NCI-H524 (cell line): Measurements from ENCODE around the gene MRPL23.
"Not testable (repeated sequence)": the region's sequence is repeated elsewhere in the genome, so short reads cannot be mapped to it uniquely, and the experiment has no call there.

Experiments
- DNase-seq, 2 experiments: peaks; one replicate each; lab custom pipeline; 2025; lab: John Stamatoyannopoulos, UW

The MRPL23 gene

DNA sequence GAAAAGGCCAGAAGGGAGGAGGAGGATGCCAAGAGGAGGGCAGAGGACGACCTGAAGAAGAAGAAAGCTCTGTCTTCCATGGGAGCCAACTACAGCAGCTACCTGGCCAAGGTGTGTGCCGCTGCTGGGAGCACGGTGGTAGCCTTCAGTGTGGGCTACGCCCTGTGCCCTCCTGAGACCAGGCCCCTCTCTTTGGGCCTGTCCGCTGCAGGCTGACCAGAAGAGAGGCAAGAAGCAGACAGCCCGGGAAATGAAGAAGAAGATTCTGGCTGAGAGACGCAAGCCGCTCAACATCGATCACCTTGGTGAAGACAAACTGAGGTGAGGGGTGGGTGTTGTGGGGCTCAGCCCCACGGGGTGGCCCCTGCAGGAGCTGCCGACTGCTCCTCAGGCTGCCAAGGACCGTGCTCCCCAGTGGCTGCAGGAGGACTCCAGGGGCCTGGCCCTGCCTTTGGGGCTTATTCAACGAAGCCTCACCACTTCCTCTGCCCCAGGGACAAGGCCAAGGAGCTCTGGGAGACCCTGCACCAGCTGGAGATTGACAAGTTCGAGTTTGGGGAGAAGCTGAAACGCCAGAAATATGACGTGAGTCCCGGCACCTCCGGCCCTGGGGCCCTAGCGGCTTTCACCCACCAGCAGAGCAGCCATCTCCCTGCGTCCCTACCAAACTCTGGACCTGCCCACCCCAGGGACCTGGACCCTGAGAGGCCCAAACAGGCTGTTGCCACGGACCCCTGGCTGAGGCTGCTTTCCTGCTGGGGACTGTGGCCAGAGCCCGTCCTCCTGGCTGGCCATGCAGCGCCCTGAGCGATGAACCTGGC, 12.6 kb upstream of the MRPL23 start:
- DNase-seq = no peak

DNA sequence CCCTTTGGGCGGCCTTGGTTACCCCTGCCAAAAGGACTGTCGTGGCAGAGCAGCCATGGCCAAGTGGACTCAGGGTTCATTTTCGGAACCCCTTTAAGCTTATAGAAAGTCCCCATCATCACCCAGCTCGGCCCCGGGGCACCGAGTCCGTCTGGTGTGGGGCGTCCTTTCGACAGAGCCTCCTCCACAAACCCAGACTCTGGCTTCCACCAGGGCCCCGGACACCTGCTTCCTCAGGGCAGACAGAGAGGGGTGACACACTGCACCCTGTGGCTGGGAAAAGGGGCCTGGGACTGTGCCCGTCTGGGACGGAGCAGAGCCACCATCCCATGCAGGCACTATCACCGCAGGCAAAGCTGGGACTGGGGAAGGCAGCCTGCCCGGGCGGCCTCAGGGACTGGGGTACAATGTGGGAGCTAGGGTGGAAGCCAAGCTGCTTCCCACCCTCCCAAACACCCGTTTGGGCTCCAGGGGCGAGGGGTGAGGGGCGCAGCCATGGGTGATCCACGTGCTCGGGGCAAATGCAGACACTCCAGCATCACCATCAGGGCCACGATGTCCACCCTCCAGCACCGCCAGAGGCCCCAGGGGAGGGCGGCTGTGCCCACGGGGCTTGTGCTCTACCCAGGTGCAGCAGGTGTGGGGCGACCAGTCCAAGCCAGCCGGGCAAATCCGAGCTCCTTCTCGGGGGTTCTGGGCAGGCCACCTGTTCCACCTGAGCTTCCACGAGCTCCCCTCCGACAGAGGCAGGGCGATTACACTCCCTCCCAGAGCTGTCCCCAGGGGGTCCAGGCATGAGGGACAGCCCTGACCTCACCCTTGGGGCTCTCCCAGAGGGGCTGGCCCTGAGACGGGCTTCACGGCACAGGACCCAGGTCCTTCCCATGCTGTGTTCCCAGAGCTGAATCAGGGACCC, 11.7 kb upstream of the MRPL23 start:
- no peak for DNase-seq

DNA sequence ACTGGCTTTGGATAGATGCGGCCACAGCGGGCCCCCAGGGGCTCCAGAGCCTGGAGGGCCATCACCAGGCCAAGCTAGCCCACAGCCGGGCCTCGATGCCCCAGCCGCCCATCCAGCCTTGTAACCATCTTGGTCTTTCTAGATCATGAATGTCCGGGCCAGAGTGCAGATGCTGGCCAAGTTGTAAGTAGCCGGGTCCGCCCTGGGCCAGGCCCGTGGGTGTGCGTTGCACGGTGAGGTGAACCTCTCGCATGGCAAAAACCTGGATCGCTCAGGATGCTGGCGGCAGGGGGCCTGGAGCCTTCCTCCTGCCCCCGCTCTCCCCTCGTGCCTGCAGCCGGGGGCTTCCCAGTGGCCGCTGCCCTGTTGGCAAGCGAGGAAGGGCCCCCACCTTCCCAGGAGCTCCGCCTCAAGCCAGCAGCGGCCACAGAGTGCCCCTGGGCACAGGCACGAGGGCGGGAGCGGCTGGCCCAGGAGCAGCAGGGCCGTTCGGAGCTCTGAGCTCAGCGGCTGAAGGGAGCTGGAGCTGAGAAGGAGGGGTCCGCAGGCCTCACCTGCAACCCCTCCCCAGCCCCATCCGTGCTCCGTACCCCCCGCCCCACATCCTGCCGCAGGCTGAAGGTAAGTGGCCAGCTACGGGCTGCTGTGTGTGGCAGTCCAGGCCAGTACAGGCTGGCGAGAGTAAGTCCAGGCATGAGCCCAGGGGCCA, 10.9 kb upstream of the MRPL23 start:
- no peak for DNase-seq

DNA sequence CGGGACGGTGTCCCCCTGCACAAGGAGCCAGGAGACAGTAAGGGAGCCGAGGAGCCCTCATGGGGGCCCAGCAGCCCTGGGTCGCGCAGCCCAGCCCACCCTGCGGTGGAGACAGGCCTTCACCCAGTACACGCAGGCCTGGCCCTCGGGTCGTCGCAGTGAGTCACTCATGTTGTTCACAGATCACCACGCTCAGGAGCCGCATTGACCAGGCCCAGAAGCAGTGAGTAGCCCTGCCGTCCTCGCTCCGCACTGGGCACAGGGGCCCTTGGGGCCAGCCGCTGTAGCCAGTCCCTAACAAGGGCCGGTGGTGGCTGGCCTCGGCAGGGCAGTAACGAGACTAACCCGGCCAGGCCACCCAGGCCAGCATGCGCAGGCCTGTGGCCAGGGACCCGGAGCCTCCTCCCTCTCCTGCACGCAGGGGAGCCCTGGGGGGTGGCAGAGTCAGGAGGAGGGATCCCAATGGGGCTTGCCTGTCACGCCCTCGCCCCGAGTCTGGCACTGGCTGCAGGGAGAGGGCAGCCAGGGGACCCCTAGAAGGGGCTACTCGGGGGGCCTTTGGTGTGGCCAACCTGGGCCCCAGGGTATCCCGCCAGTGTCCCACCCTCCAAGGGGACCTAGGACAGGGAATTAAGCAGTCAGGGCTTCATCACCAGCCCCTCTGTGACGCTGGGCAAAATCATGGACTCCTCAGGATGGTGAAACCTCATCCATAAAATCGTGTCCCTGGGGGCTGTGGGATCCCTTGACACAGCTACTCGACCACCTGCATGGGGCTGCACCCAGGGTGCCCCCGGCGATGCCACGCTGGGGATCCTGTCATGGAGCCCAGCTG, 10.1 kb upstream of the MRPL23 start:
- DNase-seq = no peak

DNA sequence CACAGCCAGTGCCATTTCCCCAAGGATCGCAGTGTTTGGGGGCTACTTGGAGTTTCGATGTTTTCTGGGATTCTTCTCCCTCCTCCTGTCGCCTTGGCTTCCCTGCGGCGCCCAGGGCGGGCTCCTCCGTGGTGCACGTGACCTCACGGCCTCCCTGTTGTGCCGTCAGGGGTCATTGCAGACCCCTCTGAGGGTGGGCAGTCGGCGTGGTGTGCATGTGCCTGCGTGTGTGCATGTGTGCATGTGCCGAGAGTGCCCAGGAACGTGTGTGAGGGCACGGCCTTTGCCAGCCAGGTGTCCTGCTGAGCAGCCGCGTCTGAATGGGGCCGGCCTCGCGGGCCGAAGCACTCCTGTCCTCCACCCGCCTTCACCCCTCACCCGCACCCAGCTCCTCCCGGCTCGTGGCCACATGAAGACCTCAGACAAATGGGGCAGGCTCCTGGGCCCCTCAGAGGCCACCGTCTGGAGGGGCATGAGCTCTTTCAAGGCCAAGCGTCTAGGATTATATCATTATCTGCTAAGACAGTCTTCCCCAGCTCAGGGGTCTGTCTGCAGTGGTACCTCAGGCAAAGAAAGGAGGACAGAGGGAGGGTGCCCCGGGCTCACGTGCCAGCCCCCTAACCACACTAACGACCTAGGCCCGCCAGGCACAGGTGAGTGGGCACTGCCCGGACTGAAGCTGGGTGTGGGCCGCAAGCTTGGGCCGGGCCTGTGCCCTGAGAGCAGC, 9.4 kb upstream of the MRPL23 start:
- no peak for DNase-seq

DNA sequence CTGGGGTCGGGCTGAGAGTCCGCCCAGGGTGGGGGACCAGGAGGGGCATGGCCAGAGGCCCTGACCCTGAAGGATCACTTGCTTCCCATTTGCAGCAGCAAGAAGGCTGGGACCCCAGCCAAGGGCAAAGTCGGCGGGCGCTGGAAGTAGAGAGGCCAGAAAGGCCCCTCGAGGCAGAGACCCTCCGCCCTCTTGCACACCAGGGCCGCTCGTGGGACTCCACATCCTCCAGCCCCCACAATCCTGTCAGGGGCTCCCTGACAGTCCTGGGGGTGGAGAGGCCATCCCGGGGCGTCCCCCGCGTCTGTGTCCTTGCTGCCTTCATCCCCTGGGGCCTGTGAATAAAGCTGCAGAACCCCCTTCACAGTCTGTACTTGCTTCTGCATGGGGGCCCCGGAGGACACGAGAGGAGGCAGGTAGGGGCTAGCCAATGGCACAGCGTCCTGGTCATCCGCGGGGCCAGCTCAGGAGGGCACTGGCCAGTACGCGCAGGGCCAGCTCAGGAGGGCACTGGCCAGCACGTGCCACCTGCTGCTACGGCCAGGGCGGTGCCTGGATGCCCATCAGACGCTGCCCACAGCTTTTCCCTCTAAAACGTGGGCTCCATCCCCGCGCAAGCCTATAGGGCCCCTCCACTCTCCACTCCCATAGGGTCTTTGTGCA, 8.7 kb upstream of the MRPL23 start:
- no peak for DNase-seq

DNA sequence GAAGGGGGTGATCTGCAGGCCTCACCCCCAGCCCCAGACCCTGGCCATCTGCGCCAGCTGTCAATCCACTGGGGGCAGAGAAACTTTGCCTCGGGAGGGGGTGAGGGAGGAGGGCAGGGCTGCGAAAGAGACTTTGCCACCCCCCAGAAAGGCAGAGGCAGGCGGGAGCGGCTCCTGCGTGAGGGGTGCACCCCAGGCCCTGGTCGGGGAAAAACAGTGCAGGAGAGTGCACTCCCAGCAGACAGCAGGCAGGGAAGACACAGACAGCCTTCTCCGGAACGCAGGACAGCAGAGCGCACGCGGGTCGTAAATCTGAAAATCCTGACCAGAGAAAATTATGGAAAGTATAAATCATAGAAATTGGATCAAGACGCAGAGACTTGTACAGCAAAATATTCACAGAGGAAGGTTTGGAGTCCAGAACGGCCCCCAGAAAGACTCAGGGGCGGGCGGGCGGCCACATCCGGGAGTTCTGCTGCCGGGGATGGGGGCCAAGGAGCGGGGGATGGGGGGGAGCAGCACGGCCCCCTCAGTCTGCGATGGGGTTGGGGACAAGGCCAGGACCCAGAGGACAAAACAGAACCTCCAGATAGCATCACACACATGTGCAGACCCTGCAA, 8.0 kb upstream of the MRPL23 start:
- no peak for DNase-seq

DNA sequence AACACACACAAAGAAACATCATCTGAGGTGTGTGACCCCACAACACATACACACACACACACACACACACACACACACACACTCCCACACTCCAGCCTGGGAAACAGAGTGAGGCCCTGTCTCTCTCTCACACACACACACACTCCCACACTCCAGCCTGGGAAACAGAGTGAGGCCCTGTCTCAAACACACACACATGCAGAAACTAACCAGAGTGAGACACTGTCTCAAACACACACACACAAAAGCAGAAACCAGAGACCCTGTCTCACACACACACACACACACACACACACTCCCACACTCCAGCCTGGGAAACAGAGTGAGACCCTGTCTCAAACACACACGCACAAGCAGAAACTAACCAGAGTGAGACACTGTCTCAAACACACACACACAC, 7.3 kb upstream of the MRPL23 start:
- not testable (repeated sequence) for DNase-seq

DNA sequence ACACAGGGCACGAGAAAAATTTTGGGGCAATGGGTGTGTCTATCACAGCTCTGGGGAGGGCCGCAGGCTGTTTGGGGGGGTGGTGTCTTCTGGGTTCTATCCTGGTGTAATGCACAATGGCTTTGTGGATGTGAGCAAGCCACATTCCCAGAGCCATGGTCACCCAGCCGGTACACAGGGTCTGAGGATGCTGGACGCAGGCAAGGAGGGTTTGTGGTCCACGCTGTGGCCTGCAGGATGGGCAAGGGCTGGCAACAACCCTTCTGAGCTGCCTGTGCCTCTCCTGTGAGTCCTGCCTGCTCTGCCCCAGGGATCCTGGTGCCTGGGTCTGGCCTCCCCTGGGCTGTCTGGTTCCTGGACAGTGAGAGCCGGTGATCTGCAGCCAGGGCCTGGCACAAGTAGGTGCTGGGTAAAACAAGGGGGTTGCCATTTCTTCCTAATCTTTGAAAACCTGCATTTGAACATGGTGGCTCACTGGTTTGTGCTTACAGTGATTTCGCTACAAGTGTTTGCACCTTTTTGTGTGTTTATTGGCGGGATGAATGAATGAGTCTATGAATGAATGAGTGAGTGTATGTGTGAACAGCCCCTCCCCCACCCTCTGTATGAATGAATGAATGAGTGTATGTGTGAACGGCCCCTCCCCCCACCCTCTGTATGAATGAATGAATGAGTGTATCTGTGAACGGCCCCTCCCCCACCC, 4.4 kb upstream of the MRPL23 start:
- no peak for DNase-seq

DNA sequence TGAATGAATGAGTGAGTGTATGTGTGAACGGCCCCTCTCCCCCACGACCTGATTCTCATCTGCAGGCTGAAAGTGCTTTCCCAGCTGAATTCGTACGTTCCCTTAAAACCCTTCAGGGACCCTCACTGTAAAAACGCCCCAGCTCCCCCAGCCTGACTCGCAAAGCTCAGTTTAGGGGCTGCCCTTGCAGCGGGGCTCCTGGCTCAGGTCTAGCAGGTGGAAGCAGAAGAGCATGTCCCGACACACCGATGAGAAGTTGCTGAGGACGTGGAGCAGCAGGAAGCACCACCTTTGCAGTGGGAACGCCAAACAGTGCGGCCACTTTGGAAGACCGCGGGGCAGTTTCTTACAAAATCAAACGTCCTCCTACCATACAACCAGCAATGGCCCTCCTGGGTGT, 3.6 kb upstream of the MRPL23 start:
- no peak for DNase-seq

DNA sequence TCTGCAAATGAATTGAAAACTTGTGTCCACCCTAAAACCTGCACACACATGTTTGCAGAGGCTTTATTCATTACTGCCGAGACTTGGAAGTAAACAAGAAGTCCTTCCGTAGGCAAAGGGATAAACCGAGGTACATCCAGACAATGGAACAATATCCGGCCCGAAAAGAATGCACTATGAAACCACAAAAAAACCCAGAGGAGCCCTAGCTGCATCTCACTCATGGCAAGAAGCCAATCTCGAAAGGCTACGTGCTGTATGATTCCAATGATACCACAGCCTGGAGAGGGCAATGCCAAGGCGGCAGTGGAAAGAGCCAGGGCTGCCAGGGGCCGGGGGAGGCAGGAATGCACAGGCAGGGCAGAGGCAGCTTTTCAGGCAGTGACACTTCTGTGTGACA, 3.2 kb upstream of the MRPL23 start:
- no peak for DNase-seq

DNA sequence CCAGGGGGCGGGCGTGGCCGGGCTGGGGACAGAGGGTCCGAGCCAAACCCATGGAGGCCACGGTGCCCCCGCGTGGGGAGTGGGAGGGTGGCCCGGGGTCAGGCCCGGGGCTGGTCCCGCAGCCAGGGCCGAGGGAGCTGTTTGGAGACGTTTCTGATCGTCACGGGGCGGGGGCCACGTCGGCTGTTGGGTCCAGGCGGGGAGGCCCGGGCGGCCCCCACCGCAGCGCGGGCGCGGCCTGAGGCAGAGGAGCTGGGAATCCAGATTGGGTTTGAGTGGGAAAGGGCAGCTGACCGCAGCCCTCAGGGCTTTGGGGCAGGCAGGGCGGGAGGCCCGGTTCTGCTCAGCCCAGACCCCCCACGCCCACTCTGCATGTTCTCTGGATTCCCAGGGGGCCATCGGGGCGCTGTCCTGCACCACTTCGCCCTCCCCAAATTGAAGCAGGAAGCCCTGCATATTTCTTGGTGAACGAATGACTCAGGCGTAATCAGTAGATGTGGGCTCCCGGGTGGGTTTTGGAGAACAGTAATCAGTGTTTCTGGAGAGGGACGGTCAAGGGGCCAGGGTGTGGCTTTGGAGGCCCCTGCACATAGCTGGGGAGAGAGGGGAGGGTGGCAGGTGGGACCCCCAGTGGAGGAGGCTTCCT, 583 bp downstream of the MRPL23 start:
- DNase-seq = no peak

DNA sequence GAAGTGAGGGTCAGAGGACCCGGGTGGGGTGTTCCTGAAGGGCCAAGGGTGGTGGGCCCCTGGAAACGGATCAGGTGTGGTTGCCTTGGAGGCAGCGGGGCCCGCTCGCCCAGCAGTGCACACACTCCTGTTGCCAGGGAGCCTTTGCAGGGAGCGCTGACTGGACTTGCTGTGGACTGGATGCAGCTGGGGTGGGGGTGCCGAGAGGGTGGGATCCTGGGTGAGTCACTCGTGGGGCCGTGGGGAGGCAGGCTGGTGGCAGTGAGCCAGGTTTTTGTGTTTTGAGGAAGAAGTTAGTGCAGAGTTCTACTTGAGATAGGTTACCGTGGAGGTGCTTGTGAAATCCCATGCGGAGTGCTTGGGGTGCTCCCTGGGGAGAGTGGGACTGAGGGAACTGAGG, 1.3 kb downstream of the MRPL23 start:
- DNase-seq = no peak

DNA sequence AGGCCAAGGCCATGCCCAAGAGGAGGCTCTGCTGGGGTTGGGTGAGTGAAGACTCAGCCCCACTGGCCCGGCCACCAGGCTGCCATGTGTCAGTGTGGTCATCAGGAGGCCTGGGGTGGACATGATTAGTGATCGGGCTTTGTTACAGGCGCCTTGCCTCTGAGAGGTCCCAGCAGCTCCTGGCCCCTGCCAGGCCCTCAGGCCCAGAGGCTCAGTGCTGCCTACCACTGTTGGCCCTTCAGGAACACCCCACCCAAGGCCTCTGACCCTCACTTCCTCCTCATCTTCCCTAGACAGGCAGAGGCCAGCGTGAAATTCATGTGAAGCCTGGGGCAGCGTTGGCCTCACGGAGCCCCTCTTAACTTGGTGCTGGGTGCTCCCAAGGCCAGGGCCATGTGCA, 2.2 kb downstream of the MRPL23 start:
- no peak for DNase-seq

DNA sequence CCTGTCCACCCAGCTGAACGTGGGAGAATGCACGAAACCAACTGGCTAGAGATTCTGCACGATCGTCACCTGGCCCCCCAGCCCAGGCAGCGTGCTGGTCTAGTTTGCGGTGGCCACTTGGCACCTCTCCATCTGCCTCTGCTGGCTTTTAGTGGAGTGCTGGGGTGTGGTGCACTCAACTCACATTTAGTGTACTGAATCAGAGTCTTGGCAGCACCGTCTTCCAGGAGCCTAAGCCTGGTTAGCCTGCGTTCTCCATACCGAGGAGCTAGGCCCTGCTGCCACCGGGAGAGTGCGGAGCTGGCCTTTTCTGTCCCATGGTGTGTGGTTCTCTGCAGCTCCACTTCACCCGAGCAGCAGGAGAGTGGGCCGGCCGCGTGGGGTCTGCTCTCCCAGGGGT, 2.8 kb downstream of the MRPL23 start:
- no peak for DNase-seq

DNA sequence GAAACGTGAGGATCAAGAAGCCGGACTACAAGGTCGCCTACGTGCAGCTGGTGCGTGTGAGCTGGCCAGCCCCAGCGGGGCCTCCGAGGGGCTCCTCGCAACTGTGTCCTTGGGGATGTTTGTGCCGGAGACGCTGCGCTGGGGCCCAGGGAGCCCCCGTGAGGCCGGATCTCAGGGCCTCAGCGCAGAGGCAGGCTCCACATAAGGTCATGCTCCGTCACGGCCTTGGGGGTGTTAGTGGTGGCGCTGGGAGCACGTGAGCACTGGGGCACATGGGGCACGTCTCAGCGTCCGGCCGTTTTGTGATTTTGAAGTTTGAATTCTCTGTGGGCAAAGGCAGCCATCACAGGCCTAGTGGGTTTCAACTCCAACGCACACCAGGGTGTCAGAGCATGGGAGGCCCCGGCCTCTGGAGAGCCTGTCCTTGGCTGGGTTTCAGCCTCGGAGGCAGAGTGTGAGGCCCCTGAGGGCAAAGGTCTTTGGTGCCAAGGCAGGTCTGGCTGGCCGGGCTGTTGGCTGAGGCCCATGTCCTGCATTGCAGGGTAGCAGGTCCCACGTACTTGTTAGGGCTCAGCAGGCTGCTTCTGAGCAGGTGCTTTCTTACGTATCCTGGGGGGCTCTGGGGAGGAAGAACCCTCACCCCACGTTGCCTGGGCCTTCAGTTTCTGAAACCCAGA, 5.8 kb downstream of the MRPL23 start:
- no peak for DNase-seq

DNA sequence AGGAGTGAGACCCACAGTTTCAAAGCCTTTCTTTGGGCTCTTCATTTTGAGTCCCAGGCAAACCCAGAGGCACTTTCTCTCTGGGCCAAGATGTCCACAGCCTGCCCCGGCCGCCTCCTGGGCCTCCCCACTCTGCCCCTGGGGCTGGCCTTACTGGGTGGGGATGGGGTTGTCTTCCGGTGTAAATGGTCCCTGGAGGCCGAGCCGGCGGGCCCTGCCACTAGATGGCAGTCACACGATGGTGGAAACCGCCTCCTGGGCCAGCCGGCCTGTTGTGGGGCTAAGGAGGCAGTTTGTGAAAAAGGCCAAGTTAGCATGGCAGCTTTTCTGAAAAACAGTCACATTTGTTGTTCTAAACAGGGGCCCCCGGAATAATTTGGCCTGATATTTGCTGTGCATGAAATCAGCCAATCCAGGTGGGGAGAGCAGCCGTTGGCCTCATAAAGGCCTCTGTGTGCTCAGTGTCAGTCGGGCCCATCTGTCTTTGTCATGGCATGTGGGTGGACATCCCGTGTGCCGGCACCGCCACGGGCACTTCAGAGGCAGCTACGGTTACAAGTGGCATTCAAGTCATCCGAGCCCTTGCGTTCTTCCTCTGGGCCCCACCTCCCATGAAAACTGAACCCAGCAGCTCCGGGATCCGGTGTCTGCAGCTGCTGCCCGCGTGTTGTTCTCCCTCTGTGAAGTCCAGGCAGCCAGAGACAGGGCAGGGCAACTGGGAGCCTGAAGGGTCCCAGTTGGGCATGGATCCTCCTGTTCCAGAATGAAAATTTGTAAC, 6.5 kb downstream of the MRPL23 start:
- DNase-seq = no peak
